ENCODE measurements around the gene PCGF5.
"Not testable (repeated sequence)": the region's sequence is repeated elsewhere in the genome, so short reads cannot be mapped to it uniquely, and the experiment has no call there.

PCGF5 gene

GRCh38 chr10:91287912-91288311 lies 67.4 kb downstream of the PCGF5 start:
- DNase-seq, result no peak

- no peak for DNase-seq
Measured at GRCh38 chr10:91289305-91289704, 68.8 kb downstream of the PCGF5 start.

GRCh38 chr10:91290607-91291006 lies 70.1 kb downstream of the PCGF5 start:
- no peak for DNase-seq

- no peak for DNase-seq
Measured at GRCh38 chr10:91294134-91294906, 73.9 kb downstream of the PCGF5 start.

- no peak for DNase-seq
Measured at GRCh38 chr10:91295346-91295745, 74.9 kb downstream of the PCGF5 start.

GRCh38 chr10:91296471-91296870 lies 76.0 kb downstream of the PCGF5 start:
- no peak for DNase-seq

GRCh38 chr10:91298224-91298871 lies 77.9 kb downstream of the PCGF5 start:
- DNase-seq, result peak; percentile 24

- no peak for DNase-seq
Measured at GRCh38 chr10:91299999-91300575, 79.6 kb downstream of the PCGF5 start.

GRCh38 chr10:91302946-91303345 lies 82.5 kb downstream of the PCGF5 start:
- DNase-seq, result not testable (repeated sequence)

- DNase-seq, result not testable (repeated sequence)
Measured at GRCh38 chr10:91305979-91306378, 85.5 kb downstream of the PCGF5 start.

- DNase-seq, result no peak
Measured at GRCh38 chr10:91307489-91307888, 87.0 kb downstream of the PCGF5 start.

- DNase-seq, result no peak
Measured at GRCh38 chr10:91309711-91310110, 89.2 kb downstream of the PCGF5 start.

GRCh38 chr10:91311601-91312381 lies 91.3 kb downstream of the PCGF5 start:
- no peak for DNase-seq

GRCh38 chr10:91312382-91312733 lies 91.9 kb downstream of the PCGF5 start:
- DNase-seq, result no peak

GRCh38 chr10:91313796-91314485 lies 93.5 kb downstream of the PCGF5 start:
- DNase-seq, result no peak

- DNase-seq, result no peak
Measured at GRCh38 chr10:91316486-91316885, 96.0 kb downstream of the PCGF5 start.

- DNase-seq, result no peak
Measured at GRCh38 chr10:91317541-91317940, 97.1 kb downstream of the PCGF5 start.

GRCh38 chr10:91319336-91319735 lies 98.9 kb downstream of the PCGF5 start:
- no peak for DNase-seq

- DNase-seq, result not testable (repeated sequence)
Measured at GRCh38 chr10:91323293-91323905, 102.9 kb downstream of the PCGF5 start.

GRCh38 chr10:91328320-91328984 lies 108.0 kb downstream of the PCGF5 start:
- DNase-seq, result no peak
